Activated effector memory CD4-positive, alpha-beta T cell treated with anti-CD3 and anti-CD28 coated beads, Interleukin-2, amount 50 U/mL, for 16 hours (primary cell): Measurements from ENCODE around the gene NIN.
"Not testable (repeated sequence)": the region's sequence is repeated elsewhere in the genome, so short reads cannot be mapped to it uniquely, and the experiment has no call there.

Experiments used
- DNase-seq: peaks from one replicate; pipeline ENCODE4 v3.0.0-alpha.2; 2020

Gene NIN

GRCh38 chr14:50704454-50705010 lies 126.4 kb downstream of the NIN start:
- DNase-seq = no peak

GRCh38 chr14:50697659-50698290 lies 133.2 kb downstream of the NIN start:
- no peak for DNase-seq

- not testable (repeated sequence) for DNase-seq
Measured at GRCh38 chr14:50694260-50694659, 136.7 kb downstream of the NIN start.

GRCh38 chr14:50688875-50689274 lies 142.1 kb downstream of the NIN start:
- DNase-seq = no peak

GRCh38 chr14:50679674-50680073 lies 151.3 kb downstream of the NIN start:
- DNase-seq = no peak

- DNase-seq = no peak
Measured at GRCh38 chr14:50678163-50678562, 152.8 kb downstream of the NIN start.

GRCh38 chr14:50677527-50678063 lies 153.4 kb downstream of the NIN start:
- no peak for DNase-seq

GRCh38 chr14:50676814-50677516 lies 154.0 kb downstream of the NIN start:
- no peak for DNase-seq

- no peak for DNase-seq
Measured at GRCh38 chr14:50675597-50675996, 155.4 kb downstream of the NIN start.

- DNase-seq = no peak
Measured at GRCh38 chr14:50670866-50671256, 160.1 kb downstream of the NIN start.

- no peak for DNase-seq
Measured at GRCh38 chr14:50670196-50670865, 160.6 kb downstream of the NIN start.
